ENCODE results near the gene HSD17B13. TPM values are rescaled to one million over a fixed set of nuclear protein-coding genes. Genes with fewer than 3 reads are reported as not detected.

Gene HSD17B13
- total and polyA plus RNA-seq, 2 experiments from 2014 or later, result 0.30 to 1.00 TPM

DNA sequence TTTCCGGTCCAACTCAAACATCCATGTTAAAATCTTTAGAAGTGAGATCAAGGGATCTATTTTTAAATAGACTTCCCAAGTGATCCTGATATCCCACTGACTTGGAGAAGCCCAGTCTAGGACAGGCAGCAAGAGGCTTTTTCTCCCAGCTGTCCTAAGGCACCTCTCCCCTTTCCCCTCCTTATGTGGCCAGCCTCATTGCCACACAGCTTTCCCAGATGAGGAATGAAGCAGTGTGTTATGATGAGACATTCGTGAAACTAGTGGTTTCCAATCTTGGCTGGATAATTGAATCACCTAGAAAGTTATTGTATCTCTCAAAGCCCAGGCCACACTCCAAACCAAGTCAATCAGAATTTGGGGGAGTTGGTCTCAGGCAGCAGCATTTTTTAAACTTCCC is 16.8 kb upstream of the HSD17B13 start:
- DNase-seq (ENCODE audit: low spot score), result no peak
- H3K27me3 ChIP-seq, result no peaks in the 10 kb centered on the region
- H4K20me1 ChIP-seq (ENCODE audit: insufficient read depth, poor library complexity, severe bottlenecking), result no peaks in the 10 kb centered on the region
- H3K79me2 ChIP-seq, result peaks cover 2% of the 10 kb centered on the region
- 92% methylated on average over 2 of the region's 2 CpGs for WGBS (ENCODE audit: low lambda C conversion rate, missing lambda C conversion rate)
- H3K36me3 ChIP-seq (replicated peaks; ENCODE audit: insufficient read depth, low read depth), result no peaks in the 10 kb centered on the region
- no peak overlapping the region for H2AFZ ChIP-seq
- no peak overlapping the region for H3K27ac ChIP-seq
- no peak overlapping the region for H3K4me3 ChIP-seq
- no peaks in the 10 kb centered on the region for H3K9me2 ChIP-seq (replicated peaks; ENCODE audit: insufficient read depth)
- H3K4me1 ChIP-seq (ENCODE audit: insufficient read depth), result no peaks in the 10 kb centered on the region
- no peaks in the 10 kb centered on the region for H3K9me3 ChIP-seq (ENCODE audit: low read depth)
- no peak for TF ChIP-seq EZH2 (IDR thresholded peaks at IDR 0.05; ENCODE audit: borderline replicate concordance)
- TF ChIP-seq, protein P1, sequence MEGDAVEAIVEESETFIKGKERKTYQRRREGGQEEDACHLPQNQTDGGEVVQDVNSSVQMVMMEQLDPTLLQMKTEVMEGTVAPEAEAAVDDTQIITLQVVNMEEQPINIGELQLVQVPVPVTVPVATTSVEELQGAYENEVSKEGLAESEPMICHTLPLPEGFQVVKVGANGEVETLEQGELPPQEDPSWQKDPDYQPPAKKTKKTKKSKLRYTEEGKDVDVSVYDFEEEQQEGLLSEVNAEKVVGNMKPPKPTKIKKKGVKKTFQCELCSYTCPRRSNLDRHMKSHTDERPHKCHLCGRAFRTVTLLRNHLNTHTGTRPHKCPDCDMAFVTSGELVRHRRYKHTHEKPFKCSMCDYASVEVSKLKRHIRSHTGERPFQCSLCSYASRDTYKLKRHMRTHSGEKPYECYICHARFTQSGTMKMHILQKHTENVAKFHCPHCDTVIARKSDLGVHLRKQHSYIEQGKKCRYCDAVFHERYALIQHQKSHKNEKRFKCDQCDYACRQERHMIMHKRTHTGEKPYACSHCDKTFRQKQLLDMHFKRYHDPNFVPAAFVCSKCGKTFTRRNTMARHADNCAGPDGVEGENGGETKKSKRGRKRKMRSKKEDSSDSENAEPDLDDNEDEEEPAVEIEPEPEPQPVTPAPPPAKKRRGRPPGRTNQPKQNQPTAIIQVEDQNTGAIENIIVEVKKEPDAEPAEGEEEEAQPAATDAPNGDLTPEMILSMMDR (IDR thresholded peaks at IDR 0.05; ENCODE audit: poor library complexity), result no peak
- no peak for TF ChIP-seq EZH2phosphoT487 (IDR thresholded peaks at IDR 0.05; ENCODE audit: low read depth, severe bottlenecking, unreplicated experiment)
- no peak overlapping the region for H3K4me2 ChIP-seq

DNA sequence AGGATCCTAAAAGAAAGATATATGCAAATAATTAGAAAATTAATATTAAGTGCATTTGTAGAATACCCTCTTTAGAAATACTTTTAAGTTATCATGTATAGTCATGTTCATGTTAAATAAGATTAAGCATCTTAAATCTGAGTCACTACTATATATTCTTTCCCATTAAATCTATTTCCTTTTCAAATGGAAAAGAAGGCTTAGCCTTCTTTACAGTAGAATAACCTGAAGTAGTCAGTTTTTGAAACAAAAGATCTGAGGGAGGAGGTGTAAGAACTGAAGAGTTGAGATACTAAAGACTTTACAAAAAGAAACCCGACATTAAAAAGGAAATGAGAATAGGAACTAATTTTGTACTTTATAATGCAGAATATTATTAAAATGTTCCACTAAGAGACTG is 14.7 kb upstream of the HSD17B13 start:
- H2AFZ ChIP-seq, result no peak overlapping the region
- H3K36me3 ChIP-seq (replicated peaks; ENCODE audit: insufficient read depth, low read depth), result no peaks in the 10 kb centered on the region
- H3K27me3 ChIP-seq, result no peaks in the 10 kb centered on the region
- H3K4me2 ChIP-seq, result no peak overlapping the region
- TF ChIP-seq, protein P1 (IDR thresholded peaks at IDR 0.05; ENCODE audit: poor library complexity), result no peak
- TF ChIP-seq EZH2phosphoT487 (IDR thresholded peaks at IDR 0.05; ENCODE audit: low read depth, severe bottlenecking, unreplicated experiment), result no peak
- no peak for TF ChIP-seq EZH2 (IDR thresholded peaks at IDR 0.05; ENCODE audit: borderline replicate concordance)
- H3K9me2 ChIP-seq (replicated peaks; ENCODE audit: insufficient read depth), result no peaks in the 10 kb centered on the region
- no peaks in the 10 kb centered on the region for H4K20me1 ChIP-seq (ENCODE audit: insufficient read depth, poor library complexity, severe bottlenecking)
- H3K79me2 ChIP-seq, result no peaks in the 10 kb centered on the region
- no peaks in the 10 kb centered on the region for H3K4me1 ChIP-seq (ENCODE audit: insufficient read depth)
- no peak overlapping the region for H3K27ac ChIP-seq
- whole genome bisulfite sequencing (ENCODE audit: low lambda C conversion rate, missing lambda C conversion rate), result 100% methylated on average over 1 of the region's 1 CpG
- DNase-seq (ENCODE audit: low spot score), result no peak
- no peak overlapping the region for H3K4me3 ChIP-seq
- H3K9me3 ChIP-seq (ENCODE audit: low read depth), result peaks cover 9% of the 10 kb centered on the region

DNA sequence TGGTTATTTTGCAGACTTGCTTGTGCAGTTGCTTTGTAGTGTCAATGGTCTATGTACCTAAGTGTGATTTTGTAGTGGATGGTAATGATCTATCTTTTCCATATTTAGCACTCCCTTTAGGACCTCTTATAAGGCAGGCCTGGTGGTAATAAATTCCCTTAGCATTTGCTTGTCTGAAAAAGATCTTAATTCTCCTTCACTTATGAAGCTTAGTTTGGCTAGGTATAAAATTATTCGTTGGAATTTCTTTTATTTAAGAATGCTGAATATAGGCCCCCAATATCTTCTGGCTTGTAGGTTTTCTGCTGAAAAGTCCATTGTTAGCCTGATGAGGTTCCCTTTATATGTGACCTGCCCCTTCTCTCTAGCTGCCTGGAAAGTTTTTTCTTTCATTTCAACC is 10.6 kb upstream of the HSD17B13 start:
- no peak overlapping the region for H3K4me3 ChIP-seq
- H3K79me2 ChIP-seq, result no peaks in the 10 kb centered on the region
- no peak overlapping the region for H3K27ac ChIP-seq
- H4K20me1 ChIP-seq (ENCODE audit: insufficient read depth, poor library complexity, severe bottlenecking), result no peaks in the 10 kb centered on the region
- H3K4me1 ChIP-seq (ENCODE audit: insufficient read depth), result no peaks in the 10 kb centered on the region
- no peaks in the 10 kb centered on the region for H3K36me3 ChIP-seq (replicated peaks; ENCODE audit: insufficient read depth, low read depth)
- TF ChIP-seq, protein P1 (IDR thresholded peaks at IDR 0.05; ENCODE audit: poor library complexity), result no peak
- TF ChIP-seq EZH2phosphoT487 (IDR thresholded peaks at IDR 0.05; ENCODE audit: low read depth, severe bottlenecking, unreplicated experiment), result no peak
- no peak for TF ChIP-seq EZH2 (IDR thresholded peaks at IDR 0.05; ENCODE audit: borderline replicate concordance)
- H3K9me3 ChIP-seq (ENCODE audit: low read depth), result peaks cover 9% of the 10 kb centered on the region
- no peak overlapping the region for H3K4me2 ChIP-seq
- no peaks in the 10 kb centered on the region for H3K9me2 ChIP-seq (replicated peaks; ENCODE audit: insufficient read depth)
- H2AFZ ChIP-seq, result no peak overlapping the region
- no peak for DNase-seq (ENCODE audit: low spot score)
- WGBS (ENCODE audit: low lambda C conversion rate, missing lambda C conversion rate), result 100% methylated on average over 1 of the region's 1 CpG
- no peaks in the 10 kb centered on the region for H3K27me3 ChIP-seq

DNA sequence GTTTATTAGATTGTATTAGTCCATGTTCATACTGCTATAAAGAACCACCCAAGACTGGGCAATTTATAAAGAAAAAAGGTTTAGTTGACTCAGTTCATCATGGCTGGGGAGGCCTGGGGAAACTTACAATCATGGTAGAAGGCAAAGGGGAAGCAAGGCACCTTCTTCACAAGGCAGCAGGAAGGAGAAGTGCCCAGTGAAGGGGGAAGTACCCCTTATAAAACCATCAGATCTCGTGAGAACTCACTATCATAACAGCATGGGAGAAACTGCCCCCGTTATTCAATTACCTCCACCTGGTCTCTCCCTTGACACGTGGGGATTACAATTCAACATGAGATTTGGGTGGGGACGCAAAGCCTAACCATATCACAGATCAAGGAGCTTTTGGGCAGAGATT is 8.1 kb upstream of the HSD17B13 start:
- no peaks in the 10 kb centered on the region for H3K79me2 ChIP-seq
- H3K4me3 ChIP-seq, result no peak overlapping the region
- peaks cover 9% of the 10 kb centered on the region for H3K9me3 ChIP-seq (ENCODE audit: low read depth)
- 88% methylated on average over 4 of the region's 4 CpGs for WGBS (ENCODE audit: low lambda C conversion rate, missing lambda C conversion rate)
- H2AFZ ChIP-seq, result no peak overlapping the region
- H3K9me2 ChIP-seq (replicated peaks; ENCODE audit: insufficient read depth), result no peaks in the 10 kb centered on the region
- H4K20me1 ChIP-seq (ENCODE audit: insufficient read depth, poor library complexity, severe bottlenecking), result no peaks in the 10 kb centered on the region
- H3K4me2 ChIP-seq, result no peak overlapping the region
- H3K27ac ChIP-seq, result no peak overlapping the region
- TF ChIP-seq, protein P1 (IDR thresholded peaks at IDR 0.05; ENCODE audit: poor library complexity), result no peak
- TF ChIP-seq EZH2phosphoT487 (IDR thresholded peaks at IDR 0.05; ENCODE audit: low read depth, severe bottlenecking, unreplicated experiment), result no peak
- no peak for TF ChIP-seq EZH2 (IDR thresholded peaks at IDR 0.05; ENCODE audit: borderline replicate concordance)
- no peaks in the 10 kb centered on the region for H3K4me1 ChIP-seq (ENCODE audit: insufficient read depth)
- no peak for DNase-seq (ENCODE audit: low spot score)
- H3K27me3 ChIP-seq, result no peaks in the 10 kb centered on the region
- H3K36me3 ChIP-seq (replicated peaks; ENCODE audit: insufficient read depth, low read depth), result no peaks in the 10 kb centered on the region

Measured in hepatocyte (in vitro differentiated cells).